Trophoblast cell (in vitro differentiated cells and primary cell): ENCODE results near the gene NEK8.
"Not testable (repeated sequence)": the region's sequence is repeated elsewhere in the genome, so short reads cannot be mapped to it uniquely, and the experiment has no call there.

ENCODE experiments used
- DNase-seq, 2 donors: peaks; one replicate each; pipeline ENCODE4 v3.0.0-alpha.2; 2016
- H2AFZ ChIP-seq: 2 replicates; pipeline ENCODE4 v1.6.1; 2013; ENCODE audit warnings: low read length, moderate library complexity, mild to moderate bottlenecking; ENCODE audit not compliant: insufficient read depth, poor library complexity
- H2AK5ac ChIP-seq: 2 replicates; pipeline ENCODE4 v1.6.1; 2013; ENCODE audit warnings: mild to moderate bottlenecking, low read length
- H2BK120ac ChIP-seq: 2 replicates; pipeline ENCODE4 v1.6.1; 2013; ENCODE audit warnings: low read length, mild to moderate bottlenecking, moderate library complexity; ENCODE audit not compliant: insufficient read depth, poor library complexity
- H2BK12ac ChIP-seq: 2 replicates; pipeline ENCODE4 v1.6.1; 2013; ENCODE audit warnings: mild to moderate bottlenecking, low read length, moderate library complexity
- H2BK5ac ChIP-seq: 2 replicates; pipeline ENCODE4 v1.6.1; 2013; ENCODE audit warnings: low read length, low read depth, moderate library complexity, mild to moderate bottlenecking; ENCODE audit not compliant: poor library complexity
- H3K14ac ChIP-seq: 2 replicates; pipeline ENCODE4 v1.6.1; 2013; ENCODE audit warnings: mild to moderate bottlenecking, low read length
- H3K18ac ChIP-seq: 2 replicates; pipeline ENCODE4 v1.6.1; 2013; ENCODE audit warnings: mild to moderate bottlenecking, low read length
- H3K23ac ChIP-seq: 2 replicates; pipeline ENCODE4 v1.6.1; 2013; ENCODE audit warnings: low read length
- H3K27ac ChIP-seq: 2 replicates; pipeline ENCODE4 v1.5.1; 2013; ENCODE audit warnings: low read depth, mild to moderate bottlenecking, inconsistent platforms, low read length, moderate library complexity
- H3K27me3 ChIP-seq: 2 replicates; pipeline ENCODE4 v1.6.1; 2013; ENCODE audit warnings: inconsistent platforms, mild to moderate bottlenecking, low read length, moderate library complexity; ENCODE audit not compliant: insufficient read depth
- H3K36me3 ChIP-seq, 2 experiments: 1 replicate in 1 of 2; 2 replicates in 1 of 2; pipeline ENCODE4 v1.6.1; 2013; ENCODE audit warnings: low read length in 2 of 2, mild to moderate bottlenecking in 2 of 2, moderate library complexity in 1 of 2; ENCODE audit not compliant: insufficient read depth in 2 of 2, control insufficient read depth in 1 of 2
- H3K4ac ChIP-seq: 2 replicates; pipeline ENCODE4 v1.6.1; 2013; ENCODE audit warnings: low read depth, mild to moderate bottlenecking, low read length, moderate library complexity
- H3K4me1 ChIP-seq, 2 experiments: 1 replicate in 1 of 2; 2 replicates in 1 of 2; pipeline ENCODE4 v1.6.1; 2013; ENCODE audit warnings: low read length in 2 of 2, mild to moderate bottlenecking in 2 of 2, moderate library complexity in 1 of 2; ENCODE audit not compliant: insufficient read depth in 2 of 2, control insufficient read depth in 1 of 2
- H3K4me2 ChIP-seq: 2 replicates; pipeline ENCODE4 v1.6.1; 2013; ENCODE audit warnings: inconsistent platforms, mild to moderate bottlenecking, low read length, moderate library complexity
- H3K4me3 ChIP-seq: 2 replicates; pipeline ENCODE4 v1.5.1; 2013; ENCODE audit warnings: mild to moderate bottlenecking, low read depth, low read length, inconsistent platforms
- H3K79me1 ChIP-seq: one replicate; pipeline ENCODE4 v1.6.1; 2013; ENCODE audit warnings: low read length
- H3K79me2 ChIP-seq: 2 replicates; pipeline ENCODE4 v1.6.1; 2013; ENCODE audit warnings: low read length, mild to moderate bottlenecking; ENCODE audit not compliant: control insufficient read depth, insufficient read depth, poor library complexity
- H3K9ac ChIP-seq: 2 replicates; pipeline ENCODE4 v1.6.1; 2013; ENCODE audit warnings: mild to moderate bottlenecking, low read length
- H3K9me3 ChIP-seq: 2 replicates; pipeline ENCODE4 v1.6.1; 2013; ENCODE audit warnings: low read depth, mild to moderate bottlenecking, control low read depth, inconsistent platforms, low read length; ENCODE audit not compliant: insufficient read depth
- H4K12ac ChIP-seq: 2 replicates; pipeline ENCODE4 v1.6.1; 2013; ENCODE audit warnings: low read depth, mild to moderate bottlenecking, low read length, moderate library complexity
- H4K8ac ChIP-seq: 2 replicates; pipeline ENCODE4 v1.6.1; 2013; ENCODE audit warnings: low read depth, mild to moderate bottlenecking, low read length, moderate library complexity
- H4K91ac ChIP-seq: one replicate; pipeline ENCODE4 v1.6.1; 2013; ENCODE audit warnings: low read depth, mild to moderate bottlenecking, low read length, moderate library complexity
- WGBS: extraction: QIAGEN DNeasy Blood & Tissue Kit; methylation state at CpG from one replicate; pipeline ENCODE4 v1.1.7; 2013; ENCODE audit warnings: missing lambda C conversion rate; ENCODE audit not compliant: insufficient read length, insufficient coverage; ENCODE audit errors: extremely low coverage; 5-methylcytosine and 5-hydroxymethylcytosine counted together

Gene NEK8

GRCh38 chr17:28723159-28723835 is 5.3 kb upstream of the NEK8 start:
- Histone ChIP-seq H3K4me3 (no peak overlapping the region), H2BK120ac (no peak overlapping the region), H2AK5ac (no peak overlapping the region), H3K9ac (no peak overlapping the region), H2AFZ (no peak overlapping the region), H2BK5ac (no peak overlapping the region), H3K36me3 (peaks cover 27 to 36% of the 10 kb centered on the region in 2 experiments), H4K91ac (no peak overlapping the region), H3K18ac (no peak overlapping the region), H3K27ac (no peak overlapping the region), H3K9me3 (no peaks in the 10 kb centered on the region), H3K79me1 (peaks cover 37% of the 10 kb centered on the region), H3K23ac (no peak overlapping the region), H3K79me2 (peaks cover 21% of the 10 kb centered on the region), H3K4ac (no peak overlapping the region), H3K14ac (no peak overlapping the region), H4K12ac (no peak overlapping the region), H4K8ac (no peak overlapping the region), H3K4me2 (no peak overlapping the region), H3K4me1 (peaks cover 16 to 23% of the 10 kb centered on the region in 2 experiments), H2BK12ac (no peak overlapping the region), H3K27me3 (no peaks in the 10 kb centered on the region)
- no CpG with 5 or more reads among the region's 6 CpGs for WGBS
- no peak for DNase-seq

GRCh38 chr17:28723836-28724499 is 4.6 kb upstream of the NEK8 start:
- not testable (repeated sequence) for H2AK5ac ChIP-seq, H3K9me3 ChIP-seq, H3K18ac ChIP-seq, H3K4ac ChIP-seq, H2BK12ac ChIP-seq, H4K12ac ChIP-seq, H3K4me3 ChIP-seq, H2AFZ ChIP-seq, H3K14ac ChIP-seq, H2BK120ac ChIP-seq, H2BK5ac ChIP-seq, H4K91ac ChIP-seq, H4K8ac ChIP-seq, H3K27me3 ChIP-seq, H3K23ac ChIP-seq
- Histone ChIP-seq H3K36me3 (peaks cover 27 to 36% of the 10 kb centered on the region in 2 experiments), H3K79me1 (peaks cover 37% of the 10 kb centered on the region), H3K4me1 (peaks cover 16 to 20% of the 10 kb centered on the region in 2 experiments), H3K9ac (peak overlapping the region; percentile 39), H3K4me2 (peak overlapping the region; percentile 85), H3K27ac (peak overlapping the region; percentile 1), H3K79me2 (peaks cover 23% of the 10 kb centered on the region)
- DNase-seq: peak; percentile 19 to 65
- no CpG with 5 or more reads among the region's 4 CpGs for WGBS

GRCh38 chr17:28724500-28725165 is 4.0 kb upstream of the NEK8 start:
- DNase-seq: no peak
- H3K9ac ChIP-seq: peak overlapping the region; percentile 39
- no peaks in the 10 kb centered on the region for H3K27me3 ChIP-seq
- peaks cover 23% of the 10 kb centered on the region for H3K79me2 ChIP-seq
- H3K4me3 ChIP-seq: peak overlapping the region; percentile 75
- no peak overlapping the region for H3K18ac ChIP-seq
- no peak overlapping the region for H4K8ac ChIP-seq
- H3K14ac ChIP-seq: no peak overlapping the region
- H2BK5ac ChIP-seq: no peak overlapping the region
- H3K4me1 ChIP-seq: peaks cover 16 to 17% of the 10 kb centered on the region in 2 experiments
- H3K23ac ChIP-seq: no peak overlapping the region
- H3K27ac ChIP-seq: peak overlapping the region; percentile 91
- peak overlapping the region; percentile 85 for H3K4me2 ChIP-seq
- no CpG with 5 or more reads among the region's 10 CpGs for whole genome bisulfite sequencing
- no peak overlapping the region for H4K12ac ChIP-seq
- peaks cover 33% of the 10 kb centered on the region for H3K79me1 ChIP-seq
- H2BK12ac ChIP-seq: no peak overlapping the region
- H2AFZ ChIP-seq: no peak overlapping the region
- no peaks in the 10 kb centered on the region for H3K9me3 ChIP-seq
- peaks cover 27 to 36% of the 10 kb centered on the region in 2 experiments for H3K36me3 ChIP-seq
- no peak overlapping the region for H2BK120ac ChIP-seq
- no peak overlapping the region for H3K4ac ChIP-seq
- no peak overlapping the region for H4K91ac ChIP-seq
- H2AK5ac ChIP-seq: no peak overlapping the region

- no CpG with 5 or more reads among the region's 20 CpGs for WGBS
- no peaks in the 10 kb centered on the region for H3K9me3 ChIP-seq
- H4K8ac ChIP-seq: no peak overlapping the region
Observed at GRCh38 chr17:28725166-28725659, 3.4 kb upstream of the NEK8 start.

More at GRCh38 chr17:28725166-28725659, 3.4 kb upstream of the NEK8 start:
- H4K91ac ChIP-seq: peak overlapping the region; percentile 95
- no peak overlapping the region for H3K14ac ChIP-seq
- H3K27ac ChIP-seq: peak overlapping the region; percentile 91
- peak overlapping the region; percentile 75 for H3K4me3 ChIP-seq
- no peaks in the 10 kb centered on the region for H3K27me3 ChIP-seq
- peak overlapping the region; percentile 97 for H3K18ac ChIP-seq
- peaks cover 29% of the 10 kb centered on the region for H3K79me1 ChIP-seq
- H3K23ac ChIP-seq: no peak overlapping the region
- H3K4ac ChIP-seq: no peak overlapping the region
- no peak overlapping the region for H2BK120ac ChIP-seq
- H3K36me3 ChIP-seq: peaks cover 27 to 36% of the 10 kb centered on the region in 2 experiments
- peak overlapping the region; percentile 8 for H3K9ac ChIP-seq
- peaks cover 19% of the 10 kb centered on the region for H3K79me2 ChIP-seq
- no peak overlapping the region for H4K12ac ChIP-seq
- H2BK5ac ChIP-seq: peak overlapping the region; percentile 20
- H3K4me2 ChIP-seq: peak overlapping the region; percentile 85
- peak; percentile 71 to 81 for DNase-seq
- H2AK5ac ChIP-seq: peak overlapping the region; percentile 16
- peak overlapping the region; percentile 19 for H2AFZ ChIP-seq
- peaks cover 16 to 17% of the 10 kb centered on the region in 2 experiments for H3K4me1 ChIP-seq
- no peak overlapping the region for H2BK12ac ChIP-seq
